GM12878 (cell line): ENCODE data around the gene NUTM1. TPM values are rescaled to one million over a fixed set of nuclear protein-coding genes. Genes with fewer than 3 reads are reported as not detected.
A peak's percentile ranks its signal among the peaks of the same experiment; 100 is the strongest.

Experiments used
- ATAC-seq: fragments of 200-7000 bp; cut with Tn5 transposase; 3 replicates; pipeline ENCODE4 v1.9.1; 2020; ENCODE audit warnings: mild to moderate bottlenecking, moderate library complexity
- BruUV-seq: library from RNA; stranded (reverse); fragments of 400-500 nt; replicated peaks from 2 replicates; lab custom pipeline; 2021; lab: Mats Ljungman, UMichigan
- CTCF ChIA-PET: fragments of 300-600 bp; sonication (Branson Sonifier 250); formaldehyde crosslinking; extraction: SDS; loops from one replicate; lab custom pipeline; 2021; ENCODE audit warnings: inconsistent platforms; lab: Yijun Ruan, JAX
- POLR2A ChIA-PET: fragments of 350-600 bp; formaldehyde crosslinking; extraction: SDS; loops from one replicate; lab custom pipeline; 2021; ENCODE audit warnings: inconsistent platforms; lab: Charles Lee
- RAD21 ChIA-PET: fragments of 300-600 bp; sonication (Branson Sonifier 250); formaldehyde crosslinking; loops from one replicate; lab custom pipeline; 2023; ENCODE audit warnings: antibody characterized with exemption; ENCODE audit not compliant: unreplicated experiment; lab: Charles Lee
- SMC1A ChIA-PET: fragments of 300-600 bp; sonication (Branson Sonifier 250); formaldehyde crosslinking; loops from one replicate; lab custom pipeline; 2023; ENCODE audit not compliant: unreplicated experiment, uncharacterized antibody; lab: Charles Lee
- DNase-seq: peaks from one replicate; pipeline ENCODE4 v3.0.0-alpha.2; 2011; ENCODE audit warnings: low read depth, low spot score
- FAIRE-seq: peaks from 3 replicates; lab custom pipeline; 2011; peaks lifted over from hg19 to GRCh38; lab: Jason Lieb, UNC
- H2AFZ ChIP-seq: 2 replicates; pipeline ENCODE4 v1.6.0; 2011; ENCODE audit warnings: low read depth, low read length, control low read depth; ENCODE audit not compliant: control insufficient read depth
- H3K27ac ChIP-seq: 2 replicates; pipeline ENCODE4 v1.5.1; 2011; ENCODE audit warnings: control low read depth; ENCODE audit not compliant: control insufficient read depth, insufficient read depth
- H3K27me3 ChIP-seq, 2 experiments: replicated peaks in 1 of 2; 2 replicates each; pipeline versions ENCODE4 v1.6.0 to v1.6.1; 2011; ENCODE audit warnings: low read length in 1 of 2; ENCODE audit not compliant: control insufficient read depth in 2 of 2, insufficient read depth in 2 of 2
- H3K36me3 ChIP-seq, 2 experiments: 2 replicates each; pipeline ENCODE4 v1.5.1; 2011; ENCODE audit warnings: low read length in 1 of 2; ENCODE audit not compliant: control insufficient read depth in 2 of 2, insufficient read depth in 2 of 2
- H3K4me1 ChIP-seq: 2 replicates; pipeline ENCODE4 v1.6.1; 2011; ENCODE audit warnings: mild to moderate bottlenecking, low read length, moderate library complexity, mixed read lengths; ENCODE audit not compliant: control insufficient read depth, insufficient read depth
- H3K4me2 ChIP-seq: 2 replicates; pipeline ENCODE4 v1.6.0; 2011; ENCODE audit warnings: control low read depth; ENCODE audit not compliant: control insufficient read depth, insufficient read depth
- H3K4me3 ChIP-seq: fragments of 200-600 bp; sonication (generic); 2 replicates; pipeline ENCODE4 v1.5.1; 2016
- H3K79me2 ChIP-seq: 2 replicates; pipeline ENCODE4 v1.6.0; 2011; ENCODE audit warnings: low read length; ENCODE audit not compliant: control insufficient read depth, insufficient read depth
- H3K9ac ChIP-seq: 2 replicates; pipeline ENCODE4 v1.8.0; 2011; ENCODE audit warnings: low read length, control low read depth, mixed read lengths; ENCODE audit not compliant: control insufficient read depth, insufficient read depth
- H3K9me3 ChIP-seq: replicated peaks from 3 replicates; pipeline ENCODE4 v1.5.1; 2011; ENCODE audit warnings: mild to moderate bottlenecking, low read length; ENCODE audit not compliant: control insufficient read depth, insufficient read depth
- H4K20me1 ChIP-seq: 2 replicates; pipeline ENCODE4 v1.6.0; 2011; ENCODE audit not compliant: control insufficient read depth, insufficient read depth
- BACH1 ChIP-seq: fragments of 450-650 bp; IDR thresholded peaks from 2 replicates; pipeline ENCODE4 v1.6.1; 2017; ENCODE audit warnings: mild to moderate bottlenecking, borderline replicate concordance
- EZH2 ChIP-seq: IDR thresholded peaks from 2 replicates; pipeline ENCODE4 v1.6.1; 2012; ENCODE audit warnings: low read depth, mild to moderate bottlenecking, control low read depth, inconsistent platforms, low read length, borderline replicate concordance; ENCODE audit not compliant: control insufficient read depth
- MEF2A ChIP-seq: IDR thresholded peaks from 2 replicates; pipeline ENCODE4 v1.6.1; 2011; ENCODE audit warnings: low read depth, mild to moderate bottlenecking, low read length, moderate library complexity; ENCODE audit not compliant: insufficient read depth
- MYB ChIP-seq: fragments of 150-350 bp; IDR thresholded peaks from 2 replicates; pipeline ENCODE4 v1.6.1; 2014; ENCODE audit warnings: mild to moderate bottlenecking, low read depth, low read length, borderline replicate concordance
- SREBF1 ChIP-seq: IDR thresholded peaks from 2 replicates; pipeline ENCODE4 v1.6.1; 2012; ENCODE audit warnings: mild to moderate bottlenecking, low read length
- ZNF24 ChIP-seq: fragments of 450-650 bp; IDR thresholded peaks from 2 replicates; pipeline ENCODE4 v1.6.1; 2017; ENCODE audit warnings: antibody characterized with exemption, mild to moderate bottlenecking
- ZNF384 ChIP-seq: IDR thresholded peaks from 2 replicates; pipeline ENCODE4 v1.6.1; 2012; ENCODE audit warnings: low read depth, mild to moderate bottlenecking, low read length, improper control_type of control experiment, borderline replicate concordance
- WGBS: methylation state at CpG from one replicate; pipeline ENCODE4 v1.1.6; 2016; ENCODE audit warnings: low lambda C conversion rate; ENCODE audit not compliant: insufficient replicate concordance, insufficient coverage; ENCODE audit errors: missing lambda C conversion rate; 5-methylcytosine and 5-hydroxymethylcytosine counted together
- in situ Hi-C: fragments of 300-500 bp; cut with MboI; formaldehyde crosslinking; loops from 9 replicates; pipeline ENCODE4 v1.14.3; 2018; ENCODE audit warnings: mixed read lengths
- intact Hi-C: fragments of 100-400 bp; cut with micrococcal nuclease; formaldehyde crosslinking; loops from one replicate; pipeline ENCODE4 v1.14.2; 2022; ENCODE audit not compliant: unreplicated experiment
- polyA plus RNA-seq, 11 experiments: library from polyadenylated mRNA; depleted of rRNA in 4 of 11; unstranded in 6 of 11; stranded (reverse) in 5 of 11; fragments of >200 nt; fragmentation: Nextera tagmentation in 4 of 11; fragmentation: Illumina TruSeq in 1 of 11; extraction: Ambion mirVana in 4 of 11; extraction: Trizol in 1 of 11; gene quantifications; 1 replicate in 1 of 11; 2 replicates in 10 of 11; pipeline versions ENCODE4 v1.2.1 to v1.2.3, GENCODE V29; 2011 to 2016; ENCODE audit warnings: inconsistent platforms in 2 of 11, missing spikeins in 2 of 11, low read depth in 1 of 11
- total RNA-seq, 4 experiments: library from RNA; depleted of rRNA in 3 of 4; stranded (reverse); fragments of >200 nt in 3 of 4; fragmentation: Illumina TruSeq in 1 of 4; extraction: Trizol in 1 of 4; gene quantifications; 2 replicates each; pipeline versions ENCODE4 v1.2.1 to v1.2.3, GENCODE V29; 2013 to 2021
- TF ChIP-seq, protein P1 (sequence below): fragments of 450-650 bp; IDR thresholded peaks from 2 replicates; pipeline ENCODE4 v1.6.1; 2016; ENCODE audit warnings: mild to moderate bottlenecking, moderate library complexity, borderline replicate concordance
- TF ChIP-seq, protein P2 (sequence below): fragments of 450-650 bp; formaldehyde crosslinking; IDR thresholded peaks from 2 replicates; pipeline ENCODE4 v1.5.0; 2022; ENCODE audit warnings: mild to moderate bottlenecking, missing genetic modification characterization
- TF ChIP-seq, protein P3 (sequence below): IDR thresholded peaks from 2 replicates; pipeline ENCODE4 v1.6.1; 2012; ENCODE audit warnings: low read depth, low read length, improper control_type of control experiment

NUTM1 gene
- total and polyA plus RNA-seq, 10 of the 15 experiments (the other 5 are each of a cell fraction or from before 2014, with no cell fraction given): under 0.01 to 0.05 TPM; not detected in 8

DNA sequence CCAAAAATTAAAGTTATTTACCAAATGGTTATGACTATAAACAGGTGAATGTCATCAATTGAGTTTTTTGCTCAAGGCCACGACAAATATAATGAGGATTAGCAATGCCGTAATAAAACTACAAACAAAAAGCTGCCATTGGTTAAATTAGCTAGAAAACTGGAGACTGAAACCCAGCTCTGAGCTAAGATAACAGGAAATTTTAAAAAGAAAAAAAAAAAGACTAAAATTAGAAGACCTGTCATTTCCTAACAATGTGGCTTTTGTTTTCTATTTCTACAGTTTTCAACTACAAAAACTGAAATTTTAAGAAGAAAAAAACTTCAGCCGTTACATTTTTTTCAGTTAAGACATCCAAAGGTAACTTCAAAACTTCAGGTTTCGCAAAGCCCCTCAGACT lies 15.2 kb upstream of the NUTM1 start (continued):
- TF ChIP-seq, protein P1, sequence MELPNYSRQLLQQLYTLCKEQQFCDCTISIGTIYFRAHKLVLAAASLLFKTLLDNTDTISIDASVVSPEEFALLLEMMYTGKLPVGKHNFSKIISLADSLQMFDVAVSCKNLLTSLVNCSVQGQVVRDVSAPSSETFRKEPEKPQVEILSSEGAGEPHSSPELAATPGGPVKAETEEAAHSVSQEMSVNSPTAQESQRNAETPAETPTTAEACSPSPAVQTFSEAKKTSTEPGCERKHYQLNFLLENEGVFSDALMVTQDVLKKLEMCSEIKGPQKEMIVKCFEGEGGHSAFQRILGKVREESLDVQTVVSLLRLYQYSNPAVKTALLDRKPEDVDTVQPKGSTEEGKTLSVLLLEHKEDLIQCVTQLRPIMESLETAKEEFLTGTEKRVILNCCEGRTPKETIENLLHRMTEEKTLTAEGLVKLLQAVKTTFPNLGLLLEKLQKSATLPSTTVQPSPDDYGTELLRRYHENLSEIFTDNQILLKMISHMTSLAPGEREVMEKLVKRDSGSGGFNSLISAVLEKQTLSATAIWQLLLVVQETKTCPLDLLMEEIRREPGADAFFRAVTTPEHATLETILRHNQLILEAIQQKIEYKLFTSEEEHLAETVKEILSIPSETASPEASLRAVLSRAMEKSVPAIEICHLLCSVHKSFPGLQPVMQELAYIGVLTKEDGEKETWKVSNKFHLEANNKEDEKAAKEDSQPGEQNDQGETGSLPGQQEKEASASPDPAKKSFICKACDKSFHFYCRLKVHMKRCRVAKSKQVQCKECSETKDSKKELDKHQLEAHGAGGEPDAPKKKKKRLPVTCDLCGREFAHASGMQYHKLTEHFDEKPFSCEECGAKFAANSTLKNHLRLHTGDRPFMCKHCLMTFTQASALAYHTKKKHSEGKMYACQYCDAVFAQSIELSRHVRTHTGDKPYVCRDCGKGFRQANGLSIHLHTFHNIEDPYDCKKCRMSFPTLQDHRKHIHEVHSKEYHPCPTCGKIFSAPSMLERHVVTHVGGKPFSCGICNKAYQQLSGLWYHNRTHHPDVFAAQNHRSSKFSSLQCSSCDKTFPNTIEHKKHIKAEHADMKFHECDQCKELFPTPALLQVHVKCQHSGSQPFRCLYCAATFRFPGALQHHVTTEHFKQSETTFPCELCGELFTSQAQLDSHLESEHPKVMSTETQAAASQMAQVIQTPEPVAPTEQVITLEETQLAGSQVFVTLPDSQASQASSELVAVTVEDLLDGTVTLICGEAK: no peak
- TF ChIP-seq MEF2A (peak; percentile 93), ZNF384 (peak; percentile 85)

DNA sequence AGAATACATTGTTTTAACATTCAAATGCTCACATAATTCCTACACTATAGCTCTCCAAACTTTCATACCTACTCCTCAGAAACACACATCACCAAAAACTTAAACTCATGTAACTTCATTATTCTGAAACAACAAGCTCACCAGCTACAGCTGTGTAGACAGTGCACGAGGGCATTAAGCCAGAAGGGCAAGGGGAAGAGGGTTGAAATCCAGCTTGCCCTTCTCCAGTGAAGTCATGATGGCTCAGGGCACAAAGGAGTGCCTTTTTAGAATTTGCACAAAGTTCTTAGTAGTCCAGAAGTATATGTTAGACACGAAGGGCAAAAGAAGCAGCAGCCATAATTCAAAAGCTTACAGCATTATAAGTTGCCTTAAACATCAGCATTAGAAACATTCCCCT lies 14.1 kb upstream of the NUTM1 start:
- Histone ChIP-seq H3K36me3 (no peaks in the 10 kb centered on the region), H3K27ac (peak overlapping the region; percentile 90), H2AFZ (peak overlapping the region; percentile 37; the same call in 1 of the 2 replicates), H3K4me2 (peak overlapping the region; percentile 73), H3K27me3 (no peaks in the 10 kb centered on the region), H3K79me2 (peaks cover 92% of the 10 kb centered on the region), H4K20me1 (no peaks in the 10 kb centered on the region), H3K9ac (peak overlapping the region; percentile 64), H3K9me3 (no peaks in the 10 kb centered on the region), H3K4me1 (peaks cover 36% of the 10 kb centered on the region), H3K4me3 (peak overlapping the region; percentile 62)
- ChIA-PET SMC1A (interaction anchor here (1.2 to 6.8 kb wide), 8 partner anchors 8 to 88 kb away, joined by 3 to 107 read pairs (median 18); partner anchors contain the start of genes LPCAT4 and SLC12A6), CTCF (interaction anchor here (1.6 to 3.9 kb wide), 6 partner anchors 8 to 87 kb away, joined by 3 to 31 read pairs (median 18); partner anchors contain the start of genes LPCAT4, NOP10, NUTM1 and SLC12A6), POLR2A (interaction anchor here (1.1 to 5.0 kb wide), 7 partner anchors 8 to 73 kb away, joined by 3 to 60 read pairs (median 8); partner anchors contain the start of genes LPCAT4, NOP10, NUTM1 and SLC12A6), RAD21 (interaction anchor here (0.8 to 6.6 kb wide), 10 partner anchors 9 to 259 kb away, joined by 3 to 57 read pairs (median 10); partner anchors contain the start of genes LPCAT4, NOP10, NUTM1 and SLC12A6)
- WGBS: 0% methylated on average over 2 of the region's 2 CpGs
- intact Hi-C loops (loop anchor here (5.0 kb wide), 1 partner anchor 38 kb away; the partner anchor contains the start of gene LPCAT4), in situ Hi-C loops (no loop called here)
- ATAC-seq: peak; percentile 27
- no peak for DNase-seq
- BruUV-seq: no TSS peak
- no peak for FAIRE-seq
- no peak for TF ChIP-seq BACH1
- TF ChIP-seq SREBF1: no peak
- no peak for TF ChIP-seq EZH2
- no peak for TF ChIP-seq MYB
- TF ChIP-seq, protein P2, sequence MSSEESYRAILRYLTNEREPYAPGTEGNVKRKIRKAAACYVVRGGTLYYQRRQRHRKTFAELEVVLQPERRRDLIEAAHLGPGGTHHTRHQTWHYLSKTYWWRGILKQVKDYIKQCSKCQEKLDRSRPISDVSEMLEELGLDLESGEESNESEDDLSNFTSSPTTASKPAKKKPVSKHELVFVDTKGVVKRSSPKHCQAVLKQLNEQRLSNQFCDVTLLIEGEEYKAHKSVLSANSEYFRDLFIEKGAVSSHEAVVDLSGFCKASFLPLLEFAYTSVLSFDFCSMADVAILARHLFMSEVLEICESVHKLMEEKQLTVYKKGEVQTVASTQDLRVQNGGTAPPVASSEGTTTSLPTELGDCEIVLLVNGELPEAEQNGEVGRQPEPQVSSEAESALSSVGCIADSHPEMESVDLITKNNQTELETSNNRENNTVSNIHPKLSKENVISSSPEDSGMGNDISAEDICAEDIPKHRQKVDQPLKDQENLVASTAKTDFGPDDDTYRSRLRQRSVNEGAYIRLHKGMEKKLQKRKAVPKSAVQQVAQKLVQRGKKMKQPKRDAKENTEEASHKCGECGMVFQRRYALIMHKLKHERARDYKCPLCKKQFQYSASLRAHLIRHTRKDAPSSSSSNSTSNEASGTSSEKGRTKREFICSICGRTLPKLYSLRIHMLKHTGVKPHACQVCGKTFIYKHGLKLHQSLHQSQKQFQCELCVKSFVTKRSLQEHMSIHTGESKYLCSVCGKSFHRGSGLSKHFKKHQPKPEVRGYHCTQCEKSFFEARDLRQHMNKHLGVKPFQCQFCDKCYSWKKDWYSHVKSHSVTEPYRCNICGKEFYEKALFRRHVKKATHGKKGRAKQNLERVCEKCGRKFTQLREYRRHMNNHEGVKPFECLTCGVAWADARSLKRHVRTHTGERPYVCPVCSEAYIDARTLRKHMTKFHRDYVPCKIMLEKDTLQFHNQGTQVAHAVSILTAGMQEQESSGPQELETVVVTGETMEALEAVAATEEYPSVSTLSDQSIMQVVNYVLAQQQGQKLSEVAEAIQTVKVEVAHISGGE (CRISPR knock-in tag): no peak
- TF ChIP-seq, protein P3, sequence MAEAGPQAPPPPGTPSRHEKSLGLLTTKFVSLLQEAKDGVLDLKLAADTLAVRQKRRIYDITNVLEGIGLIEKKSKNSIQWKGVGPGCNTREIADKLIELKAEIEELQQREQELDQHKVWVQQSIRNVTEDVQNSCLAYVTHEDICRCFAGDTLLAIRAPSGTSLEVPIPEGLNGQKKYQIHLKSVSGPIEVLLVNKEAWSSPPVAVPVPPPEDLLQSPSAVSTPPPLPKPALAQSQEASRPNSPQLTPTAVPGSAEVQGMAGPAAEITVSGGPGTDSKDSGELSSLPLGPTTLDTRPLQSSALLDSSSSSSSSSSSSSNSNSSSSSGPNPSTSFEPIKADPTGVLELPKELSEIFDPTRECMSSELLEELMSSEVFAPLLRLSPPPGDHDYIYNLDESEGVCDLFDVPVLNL: no peak
- TF ChIP-seq ZNF24: no peak
